A549 treated with DMSO at 1 μM for 4 hours (cell line): ENCODE measurements around the gene TMEM26. TPM values are rescaled to one million over a fixed set of nuclear protein-coding genes. Genes with fewer than 3 reads are reported as not detected.

ENCODE experiments used
- total RNA-seq: library from RNA; stranded (reverse); fragments of 200-300 nt; extraction: Qiagen RNA extraction; gene quantifications from 5 replicates; pipeline ENCODE4 v1.2.3, GENCODE V29; 2022; ENCODE audit warnings: low read depth

TMEM26 gene
- 0.06 to 0.43 TPM (median 0.20 TPM) in 5 replicates for total RNA-seq

DNA sequence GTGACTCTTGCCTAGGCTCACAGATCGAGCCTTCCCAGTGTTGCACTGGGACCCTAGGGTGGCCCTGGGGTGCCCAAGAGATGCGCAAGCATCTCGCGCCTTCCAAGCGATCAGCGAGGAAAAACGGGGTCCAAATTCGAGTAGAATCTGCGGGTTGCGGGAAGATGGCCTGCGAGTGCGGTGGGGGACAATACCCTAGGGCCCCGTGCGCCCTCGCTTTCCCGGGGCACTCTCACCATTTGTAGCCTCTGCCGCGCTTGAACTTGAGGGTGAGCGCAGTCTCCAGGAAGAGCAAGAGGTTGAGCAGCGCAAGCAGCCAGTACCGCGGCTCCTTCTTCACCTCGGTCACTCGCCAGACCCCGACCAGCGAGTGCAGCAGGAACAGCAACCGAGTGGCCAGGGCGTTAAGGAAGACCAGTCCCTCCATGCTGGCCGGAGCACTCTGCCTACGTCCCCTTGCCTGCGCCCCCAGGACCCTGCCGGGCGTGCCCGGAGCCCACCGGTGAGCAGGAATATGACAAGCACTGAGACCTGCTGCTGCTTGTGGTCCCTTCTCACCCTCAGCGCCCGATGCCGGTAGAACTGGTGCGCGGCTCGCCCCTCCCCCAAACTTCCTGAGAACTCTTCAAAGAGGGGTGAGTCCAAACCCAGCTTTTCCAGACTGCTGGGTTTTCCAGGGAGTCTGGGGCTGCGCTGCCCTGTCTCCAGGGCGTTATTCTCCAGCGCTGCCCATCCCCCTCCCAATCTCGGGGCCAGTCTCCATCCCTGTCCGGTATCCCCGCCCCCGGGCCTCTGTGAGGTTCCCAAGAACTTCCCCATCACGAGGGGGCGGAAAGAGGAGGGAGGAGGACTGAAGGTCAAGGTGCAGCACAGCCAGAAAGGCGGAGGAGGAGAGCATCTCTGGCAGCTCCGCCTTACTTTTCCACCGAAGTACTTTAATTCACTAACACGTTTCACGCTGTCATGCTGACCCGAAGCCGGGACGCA is at the start of gene TMEM26:
Gene TMEM26 (minus strand): TSS at position 727 of the 987 bp plus-strand sequence. CDS start 300 bp downstream, at position 427.

Other genes with a start within 250 kb of the TMEM26 start
- gene CABCOCO1, start 209.5 kb upstream of the TMEM26 start, total RNA-seq, result 0.11 to 0.33 TPM (median 0.23 TPM) in 4 of 5 replicates, not detected in the other